HG03066 (cell line): ENCODE results near the gene FAM117A.

ENCODE experiments used
- ATAC-seq: cut with Tn5 transposase; IDR thresholded peaks from one replicate; pipeline ENCODE4 v1.9.1; 2021; ENCODE audit warnings: low read depth; ENCODE audit not compliant: unreplicated experiment

FAM117A gene

DNA sequence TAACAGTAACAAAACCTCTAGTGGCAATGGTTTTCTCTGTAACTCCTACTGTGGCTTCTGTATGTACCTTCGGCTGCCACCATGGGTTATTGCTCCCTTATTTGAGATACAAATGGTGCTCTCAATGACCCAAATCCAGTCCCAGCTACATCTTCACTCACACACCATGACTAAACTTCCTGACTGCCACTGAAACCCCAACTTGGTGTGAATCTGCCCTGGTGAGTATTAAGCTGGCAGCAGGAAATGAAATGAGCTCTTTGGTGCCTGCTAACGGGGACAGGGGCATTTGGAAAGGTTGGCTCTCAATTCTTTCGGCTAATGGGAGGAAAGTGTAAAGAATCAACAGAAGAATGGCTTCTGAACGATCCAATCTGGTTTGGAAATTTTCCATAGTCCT, 48.7 kb downstream of the FAM117A start:
- ATAC-seq = no peak

DNA sequence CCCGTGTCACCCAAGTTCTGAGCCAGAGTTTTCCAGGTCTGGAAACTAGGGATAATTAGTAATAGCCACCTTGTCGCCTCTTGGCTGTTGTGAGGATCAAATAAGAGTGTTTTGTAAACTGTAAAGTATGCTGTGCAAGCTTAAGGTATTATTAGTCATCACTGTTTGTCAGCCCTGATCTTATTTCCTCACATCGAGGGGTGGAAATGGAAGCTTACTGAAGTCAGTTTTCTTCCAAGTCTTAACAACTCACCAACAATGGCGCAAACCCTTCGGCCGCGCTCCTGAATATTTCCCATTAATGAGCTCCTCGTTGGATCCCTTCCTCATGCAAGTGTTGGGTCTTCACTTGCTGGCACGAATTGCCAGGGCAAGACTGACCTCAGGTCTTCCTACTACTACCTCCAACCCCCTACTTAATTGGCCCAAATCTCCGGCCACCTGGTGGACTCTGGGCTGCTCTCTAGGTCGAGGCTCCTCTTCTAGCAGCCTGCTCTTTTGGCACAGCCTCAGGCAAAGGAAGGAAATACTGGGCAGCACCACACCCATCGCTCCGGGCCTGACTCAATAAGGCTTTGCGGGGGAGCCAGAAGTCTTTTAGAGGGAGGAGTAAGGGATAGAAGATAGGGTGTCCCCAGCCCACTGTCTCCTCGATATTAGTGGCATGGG, 55.3 kb downstream of the FAM117A start:
- no peak for ATAC-seq

DNA sequence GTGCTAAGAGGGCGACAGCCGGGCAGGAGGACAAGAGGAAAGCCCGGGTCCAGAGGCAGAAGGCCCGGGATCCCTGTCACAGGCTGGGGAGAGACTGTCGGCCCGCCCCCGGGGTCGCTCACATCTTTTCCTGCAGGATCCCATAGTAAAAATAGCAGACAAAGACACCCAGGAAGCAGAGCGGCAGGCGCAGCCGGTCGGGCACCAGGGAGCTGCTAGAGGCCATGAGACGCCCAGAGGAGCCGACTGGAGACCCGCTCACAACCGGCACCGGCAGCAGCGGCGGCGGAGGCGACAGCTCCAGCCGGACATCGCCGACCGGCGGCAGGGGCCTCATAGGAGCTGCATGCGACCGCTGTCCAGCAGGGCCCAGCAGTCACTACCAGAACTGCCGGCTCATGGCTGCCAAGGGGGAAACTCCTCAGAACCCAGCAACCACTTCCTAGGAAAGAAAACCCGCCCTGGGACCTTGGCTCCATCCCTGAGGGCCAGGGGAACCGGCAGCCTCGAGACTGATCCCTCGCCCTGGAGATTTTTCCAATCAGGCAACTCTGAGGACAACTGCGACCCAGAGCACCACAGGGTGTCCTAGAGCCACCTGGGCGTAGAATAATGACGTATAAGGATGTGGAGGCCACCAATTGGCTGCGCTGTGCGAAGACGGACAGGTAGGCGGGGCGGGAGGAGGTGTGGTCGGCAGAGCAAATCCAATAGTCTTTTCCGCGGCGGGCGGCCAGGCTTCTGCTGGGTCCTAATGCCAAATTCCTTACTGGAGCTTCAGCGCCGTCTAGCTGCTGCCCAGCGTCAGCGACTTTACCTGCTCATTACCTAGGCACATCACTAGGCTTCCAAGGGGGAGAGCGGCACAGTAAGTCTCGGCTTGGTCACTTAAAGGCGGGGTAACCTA, 56.1 kb downstream of the FAM117A start, which contains the start of gene SLC35B1:
Gene SLC35B1 (minus strand): TSS at position 357 of the 907 bp plus-strand sequence. CDS start 131 bp downstream, at position 226.
- peak; percentile 94 for ATAC-seq

DNA sequence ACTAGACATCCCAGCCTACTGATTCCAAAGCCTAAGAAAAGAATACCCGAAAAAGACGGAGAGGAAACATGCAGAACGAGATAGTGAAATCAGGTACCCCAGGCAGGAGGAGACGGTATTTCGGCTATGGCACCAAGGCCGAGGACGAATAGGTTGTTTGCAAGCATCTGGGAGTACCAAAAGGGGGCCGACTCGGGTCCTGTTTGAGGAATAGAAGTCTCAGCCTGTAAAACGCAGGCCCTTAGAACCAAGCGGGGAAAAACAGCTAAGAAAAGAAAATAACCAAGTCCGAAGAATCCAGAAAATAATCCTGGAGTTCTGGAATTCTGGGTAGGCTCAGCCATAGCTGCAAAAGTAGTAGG, 56.7 kb downstream of the FAM117A start:
- ATAC-seq = no peak

DNA sequence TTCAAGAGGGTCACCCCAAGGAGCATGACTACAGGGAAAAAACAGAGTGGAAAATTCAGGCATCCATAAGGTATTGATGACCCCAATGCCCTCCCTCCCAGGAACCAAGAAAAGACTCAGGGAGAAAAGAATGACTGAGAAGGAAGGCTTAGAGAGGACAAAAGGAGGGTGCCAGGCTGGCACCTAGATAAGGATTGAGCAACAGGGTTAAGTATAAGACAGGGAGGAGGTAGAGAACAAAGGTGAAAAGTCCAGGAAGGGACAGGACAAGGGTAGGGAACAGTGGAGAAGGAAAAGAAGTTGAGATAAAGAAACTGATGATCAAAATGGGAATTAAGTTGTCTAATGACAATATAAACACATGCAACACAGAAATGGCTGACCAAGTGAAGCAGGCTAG, 58.7 kb downstream of the FAM117A start:
- ATAC-seq = no peak

DNA sequence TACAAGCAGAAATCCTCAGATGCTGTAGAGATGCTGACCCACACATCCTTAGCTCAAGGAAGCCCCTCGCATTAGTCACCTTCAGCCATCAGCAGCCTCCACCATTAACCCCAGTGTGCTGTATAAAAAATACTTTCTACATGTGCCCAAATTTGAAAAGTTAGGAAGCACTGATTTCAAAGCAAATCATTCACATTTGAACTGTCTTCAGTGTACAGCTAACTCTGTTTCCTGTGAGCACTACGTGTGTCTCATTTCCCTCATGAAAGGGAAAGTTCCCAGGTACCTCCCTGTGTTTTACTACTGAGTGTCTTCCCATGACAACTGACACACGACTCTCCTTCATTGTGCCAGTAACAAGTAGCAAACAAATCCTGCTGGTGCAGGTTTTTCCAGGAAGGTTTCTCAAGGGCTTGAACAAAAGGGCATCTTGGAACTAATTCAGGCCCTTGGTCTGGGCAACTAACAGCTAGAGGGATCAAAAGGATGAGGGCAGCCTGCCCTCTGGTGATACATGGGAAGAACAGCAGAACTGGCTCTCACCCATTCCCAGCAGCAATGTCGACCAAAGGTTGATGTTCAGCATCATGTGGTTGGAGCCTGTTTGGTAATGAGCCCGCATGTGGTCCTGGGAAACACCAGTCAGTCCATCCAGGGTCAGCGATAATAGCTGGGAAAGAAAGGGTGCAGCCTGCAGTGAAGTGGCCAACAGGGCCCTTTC, 60.2 kb downstream of the FAM117A start:
- no peak for ATAC-seq

DNA sequence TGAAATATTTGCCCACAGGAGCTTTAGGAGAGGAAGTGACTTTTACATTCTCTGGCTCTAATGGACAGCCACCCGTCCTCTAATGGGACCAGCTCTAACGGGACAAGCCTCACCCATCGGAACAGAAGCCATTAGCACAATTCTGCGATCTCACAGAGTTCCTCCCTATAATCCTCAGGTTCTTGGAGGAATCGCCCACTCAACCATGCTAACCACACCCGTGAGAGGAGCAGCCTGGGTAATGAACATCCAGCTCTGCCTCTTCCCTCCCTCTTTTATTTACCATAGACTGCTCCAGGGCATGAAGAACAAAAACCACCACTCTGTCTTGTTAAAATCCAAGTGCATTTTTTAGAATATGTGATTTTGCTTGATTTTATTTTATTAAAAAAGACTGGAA, 63.0 kb downstream of the FAM117A start:
- ATAC-seq = no peak

DNA sequence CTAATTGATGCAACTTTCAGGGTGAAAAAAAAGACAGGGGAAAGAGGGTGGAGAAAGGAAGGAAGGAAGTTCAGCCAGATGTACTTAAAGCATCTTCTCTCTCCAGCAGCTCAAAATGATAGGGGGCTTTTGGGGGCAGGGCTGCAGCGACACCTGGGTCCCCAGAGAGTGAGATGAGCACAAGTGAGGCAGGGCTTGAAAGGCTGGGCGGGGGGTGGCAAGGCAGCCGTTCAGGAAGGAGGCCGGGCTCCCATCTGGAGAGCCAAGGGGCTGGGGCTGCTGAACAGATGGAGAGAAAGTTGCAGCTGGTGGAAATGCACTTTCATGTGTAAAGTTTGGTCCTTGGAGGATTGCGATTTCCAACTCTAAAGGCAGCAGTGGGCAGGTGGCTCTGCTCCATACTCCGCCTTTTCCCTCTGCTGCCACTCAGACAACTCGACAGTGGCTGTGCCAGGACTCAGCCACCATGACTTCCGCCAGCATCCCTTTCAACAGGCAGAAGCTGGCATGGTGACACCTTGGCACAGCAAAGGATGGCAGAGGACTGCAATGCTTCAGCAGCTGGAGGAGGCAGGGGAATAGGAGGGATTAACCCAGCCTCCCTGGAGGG, 63.9 kb downstream of the FAM117A start:
- no peak for ATAC-seq

DNA sequence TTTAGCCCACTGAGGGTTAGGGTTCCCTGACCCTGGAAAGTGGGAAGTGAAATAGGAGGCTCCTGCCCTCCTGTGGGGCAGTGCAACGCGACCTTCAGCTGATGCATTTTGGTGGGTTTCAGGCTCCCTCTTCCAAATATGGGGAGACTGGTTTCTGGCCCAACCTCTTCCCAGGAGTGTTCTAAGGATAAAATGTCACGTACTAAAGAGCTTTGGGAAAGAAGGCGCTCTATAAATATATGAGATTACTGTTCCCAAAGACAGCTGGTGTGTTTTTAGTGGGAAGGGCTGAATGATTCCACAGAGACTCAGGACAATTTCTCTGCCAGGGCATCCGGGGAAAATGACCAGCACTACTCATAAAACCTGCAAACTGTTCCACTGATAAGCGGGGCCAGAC, 65.9 kb downstream of the FAM117A start:
- ATAC-seq = no peak

DNA sequence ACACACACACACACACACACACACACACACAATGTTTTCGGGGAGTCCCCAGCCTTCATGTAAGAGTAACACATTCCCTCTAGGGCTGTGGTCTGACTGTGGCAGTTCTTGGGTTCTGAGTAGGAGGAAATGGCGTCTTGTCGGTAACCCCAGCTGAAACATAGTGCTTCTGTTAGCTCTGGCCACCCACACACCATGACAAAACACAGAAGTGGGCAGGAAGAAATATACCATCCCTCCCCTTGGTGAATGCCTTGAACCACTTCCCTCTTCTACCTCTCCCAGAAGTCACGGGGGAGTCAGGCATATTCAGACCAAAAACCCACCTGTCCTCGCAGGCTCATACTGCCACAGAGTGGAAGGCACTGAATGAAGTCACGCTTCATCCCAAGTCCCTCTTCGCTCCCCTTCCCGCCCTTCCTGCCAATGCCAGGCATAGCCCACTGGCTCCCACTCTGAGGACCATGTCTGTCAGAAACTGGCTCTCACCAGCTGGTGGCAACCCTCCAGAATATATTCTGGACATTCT, 67.6 kb downstream of the FAM117A start:
- peak; percentile 54 for ATAC-seq

DNA sequence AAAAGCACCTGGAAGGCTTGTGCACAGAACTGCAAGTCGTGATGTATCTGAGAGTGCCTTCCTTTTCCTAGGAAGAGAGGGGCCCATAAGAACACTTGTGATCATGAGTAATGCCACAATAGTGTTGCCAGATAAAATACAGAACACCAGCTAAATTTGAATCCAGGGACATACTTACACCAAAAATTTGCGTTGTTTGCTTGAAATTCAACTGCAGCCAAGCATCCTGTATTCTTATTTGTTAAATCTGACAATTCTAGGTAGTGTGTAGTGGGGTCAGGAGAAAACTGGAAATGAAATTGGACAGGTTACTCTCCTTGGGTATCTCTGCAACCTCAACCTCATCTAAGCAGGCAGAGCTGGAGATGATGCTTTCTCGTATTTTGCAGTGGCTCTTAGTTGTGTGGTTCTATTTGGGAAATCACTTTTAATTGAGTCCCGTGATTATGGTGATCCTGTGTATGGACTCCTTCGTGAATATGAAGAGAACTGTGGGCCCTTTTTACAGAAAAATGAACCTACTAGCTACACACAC, 68.2 kb downstream of the FAM117A start:
- no peak for ATAC-seq

DNA sequence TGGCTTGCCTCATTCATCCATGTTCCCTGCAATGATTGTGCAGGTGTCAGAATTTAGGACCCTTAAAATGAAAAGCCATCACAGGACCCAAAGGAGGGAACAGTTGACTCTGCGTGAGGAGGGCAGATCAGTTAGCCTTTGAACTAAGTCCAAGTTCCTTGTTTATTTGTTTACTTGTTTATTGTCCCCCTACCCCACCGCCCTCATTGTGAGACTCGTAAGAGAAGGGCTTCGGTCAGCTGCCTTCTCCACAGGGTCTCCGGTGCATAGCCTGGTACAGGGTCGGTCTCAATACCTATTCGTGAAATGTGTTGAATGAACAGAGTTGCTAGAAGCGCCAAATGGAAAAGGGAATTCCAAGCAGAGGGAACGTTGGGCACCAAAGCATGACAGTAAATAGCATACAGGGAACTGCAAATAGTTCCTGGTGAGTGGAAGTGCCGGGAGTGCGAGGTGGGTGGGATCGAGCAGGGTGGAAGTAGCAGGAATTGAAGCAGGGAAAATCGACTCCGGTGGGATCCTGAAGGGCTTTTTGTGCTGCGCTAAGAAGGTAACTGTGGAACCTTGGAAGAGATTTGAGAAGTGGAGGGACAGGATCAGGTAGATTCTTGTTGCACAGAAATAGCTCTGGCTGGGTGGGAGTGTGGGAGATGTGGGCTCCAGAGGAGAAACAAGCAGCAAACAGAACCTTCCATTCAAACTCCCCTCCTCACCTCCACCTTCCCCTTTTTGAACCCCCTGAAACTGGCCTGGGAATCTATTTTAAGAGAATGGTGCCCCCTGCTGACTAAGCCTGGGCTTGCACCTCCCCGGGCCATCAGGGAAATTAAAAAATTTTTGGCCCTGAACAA, 68.9 kb downstream of the FAM117A start:
- no peak for ATAC-seq

DNA sequence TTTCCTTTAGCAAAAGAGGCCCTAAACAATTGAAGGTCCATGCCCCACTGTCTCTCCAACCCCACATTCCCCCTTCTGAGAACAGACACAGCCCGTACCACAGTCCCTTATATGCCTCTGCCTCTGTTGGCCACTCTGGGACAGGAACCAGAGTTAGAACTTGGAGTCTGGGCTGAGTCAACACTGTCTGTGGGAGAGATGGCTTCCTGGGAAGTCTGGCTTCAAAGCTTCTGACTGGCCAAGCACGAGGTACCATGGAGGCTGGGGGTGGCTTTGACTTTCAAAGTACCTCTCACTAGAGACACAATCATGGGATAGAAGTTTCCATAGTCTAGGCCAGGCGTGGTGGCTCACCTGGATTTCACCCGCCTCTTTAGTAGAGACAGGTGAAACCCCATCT, 71.2 kb downstream of the FAM117A start:
- ATAC-seq = no peak

DNA sequence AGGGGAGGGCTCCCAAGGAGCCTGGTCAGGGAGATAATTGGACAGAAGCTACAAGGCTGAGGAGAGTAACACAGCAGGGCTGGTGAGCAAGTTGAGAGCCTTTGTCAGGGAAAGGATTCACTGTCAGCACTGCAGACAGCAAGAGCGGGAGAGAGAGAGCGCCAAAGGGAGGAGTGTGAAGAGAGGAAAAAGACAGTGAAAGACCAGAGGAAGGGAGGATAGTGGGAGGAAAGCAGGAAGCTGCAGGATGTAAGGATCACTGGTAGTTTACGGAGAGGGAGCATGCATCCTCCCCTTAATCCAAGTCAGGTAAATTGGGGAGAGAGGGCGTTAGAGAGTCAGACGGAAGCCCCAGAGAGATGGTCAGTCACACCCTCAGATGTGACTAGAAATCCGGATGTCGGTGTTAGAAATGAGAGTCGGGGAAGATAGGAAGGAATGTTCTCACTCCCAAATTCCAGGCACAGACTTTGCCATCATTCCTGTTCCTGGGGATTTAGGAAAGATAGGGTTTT, 72.2 kb downstream of the FAM117A start:
- no peak for ATAC-seq

DNA sequence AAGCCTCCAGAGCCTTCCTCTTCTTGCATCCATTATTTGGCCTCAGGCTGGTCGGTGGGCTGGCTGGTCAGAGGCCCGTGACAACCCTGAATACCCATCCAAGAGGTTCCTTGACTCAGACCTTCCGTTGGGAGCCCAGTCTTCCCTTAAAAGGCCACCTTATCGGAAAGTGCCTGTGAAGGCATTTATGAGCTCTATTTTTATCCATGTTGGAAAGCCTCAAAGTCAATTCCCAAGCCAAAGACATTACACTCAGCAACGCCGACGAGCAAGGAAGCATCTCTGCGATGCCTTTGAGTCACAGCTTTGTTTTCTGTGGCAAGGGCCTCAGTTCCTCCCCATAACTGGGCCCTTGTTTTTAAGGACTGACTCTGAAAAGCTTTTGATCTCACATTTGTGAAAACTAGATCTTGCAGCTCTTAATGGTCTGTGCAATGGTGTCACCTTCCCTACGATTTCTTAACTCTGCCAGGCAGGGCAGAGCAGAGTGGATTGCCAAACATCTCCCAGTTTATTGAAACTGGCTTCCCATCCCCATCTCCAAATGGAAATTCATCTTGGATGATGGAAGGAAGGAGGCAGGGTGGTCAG, 72.8 kb downstream of the FAM117A start:
- ATAC-seq = no peak

DNA sequence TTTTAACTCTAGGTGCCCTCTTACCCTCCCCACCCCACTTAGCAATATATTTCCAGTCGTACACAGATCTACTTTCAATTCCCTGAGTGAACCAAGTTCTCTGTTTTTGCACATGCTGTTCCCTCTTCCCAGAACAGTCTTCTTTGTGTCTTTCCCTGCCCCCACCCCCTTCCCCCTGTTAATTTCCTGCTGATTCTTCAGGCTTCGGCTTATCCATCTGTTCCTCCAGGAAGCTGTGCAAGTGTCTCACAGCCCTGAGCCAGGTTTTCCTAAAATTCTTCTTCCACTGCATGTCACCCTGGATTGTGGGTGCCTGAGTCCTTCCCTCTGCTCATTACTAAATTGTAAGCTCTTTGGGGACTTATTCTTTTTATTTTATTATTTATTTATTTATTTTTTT, 73.7 kb downstream of the FAM117A start:
- ATAC-seq = no peak

DNA sequence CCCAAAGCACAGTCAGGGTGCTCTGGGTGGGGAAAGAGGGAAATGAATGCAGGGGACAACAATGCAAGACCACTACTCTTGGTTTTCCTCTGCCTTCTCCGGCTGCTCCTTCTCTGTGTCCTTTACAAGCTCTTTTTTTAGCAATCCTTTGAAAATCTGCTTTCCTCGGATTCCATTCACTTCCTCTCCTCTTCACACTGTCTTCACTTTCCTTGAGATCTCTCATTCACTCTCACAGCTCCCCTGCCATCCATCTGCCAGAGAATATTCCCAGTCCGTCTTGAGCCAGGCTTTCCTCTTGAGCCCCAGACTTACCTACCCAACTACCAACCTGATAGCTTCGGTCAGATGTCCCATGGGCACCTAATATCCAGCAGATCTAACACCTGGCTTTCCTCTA, 75.1 kb downstream of the FAM117A start:
- ATAC-seq = no peak

DNA sequence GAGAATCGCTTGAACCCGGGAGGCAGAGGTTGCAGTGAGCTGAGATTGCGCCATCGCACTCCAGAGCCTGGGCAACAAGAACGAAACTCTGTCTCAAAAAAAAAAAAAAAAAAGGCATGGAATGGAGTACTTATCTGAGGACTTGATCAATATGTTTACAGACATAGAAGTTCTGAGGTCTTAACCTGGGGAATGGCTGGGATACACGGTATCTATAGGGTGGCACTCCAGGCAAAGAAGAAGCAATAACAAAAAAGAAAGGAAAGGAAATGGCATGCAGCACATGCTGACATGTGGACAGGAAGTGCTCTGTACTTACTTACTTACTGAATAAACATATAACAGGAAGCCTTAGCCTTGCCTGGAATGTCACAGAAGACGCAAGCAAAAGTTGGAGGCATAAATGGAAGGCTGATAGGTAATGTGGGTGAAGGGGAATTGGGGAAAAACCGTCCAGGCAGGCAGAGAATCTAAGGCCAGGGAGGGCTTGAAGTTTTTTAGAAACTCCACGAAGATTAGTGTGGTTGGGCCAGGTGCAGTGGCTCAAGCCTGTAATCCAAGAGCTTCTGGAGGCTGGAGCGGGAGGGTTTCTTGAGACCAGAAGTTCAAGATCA, 75.9 kb downstream of the FAM117A start:
- ATAC-seq = no peak
